ENCODE measurements around the gene PCIF1.
"Not testable (repeated sequence)": the region's sequence is repeated elsewhere in the genome, so short reads cannot be mapped to it uniquely, and the experiment has no call there.

Gene PCIF1

GRCh38 chr20:45952861-45953260, 18.4 kb downstream of the PCIF1 start:
- no peak for DNase-seq (ENCODE audit: low read depth, low spot score)
- no peaks in the 10 kb centered on the region for H3K27me3 ChIP-seq (ENCODE audit: insufficient read depth, insufficient read length)
- peaks cover 3% of the 10 kb centered on the region for H3K4me1 ChIP-seq (ENCODE audit: insufficient read depth, insufficient read length)
- H3K4me3 ChIP-seq (ENCODE audit: insufficient read length, low read depth) = no peak overlapping the region
- no peak overlapping the region for H3K9ac ChIP-seq (ENCODE audit: insufficient read length, low read depth)
- peaks cover 91% of the 10 kb centered on the region for H3K36me3 ChIP-seq (ENCODE audit: insufficient read depth, insufficient read length, low read length)
- TF ChIP-seq SUZ12 (IDR thresholded peaks at IDR 0.05; ENCODE audit: extremely low read depth, insufficient read depth, insufficient read length) = no peak
- no peak for TF ChIP-seq ZNF274 (IDR thresholded peaks at IDR 0.05; ENCODE audit: low read depth, low read length)
- no peak for TF ChIP-seq YY1 (IDR thresholded peaks at IDR 0.05; ENCODE audit: insufficient read depth, insufficient read length)
- H3K9me3 ChIP-seq (ENCODE audit: insufficient read depth, low read length) = no peaks in the 10 kb centered on the region

GRCh38 chr20:45953672-45954071, 19.2 kb downstream of the PCIF1 start:
- Histone ChIP-seq H3K27me3 (ENCODE audit: insufficient read depth, insufficient read length) (no peaks in the 10 kb centered on the region), H3K9me3 (ENCODE audit: insufficient read depth, low read length) (no peaks in the 10 kb centered on the region), H3K9ac (ENCODE audit: insufficient read length, low read depth) (no peak overlapping the region), H3K4me3 (ENCODE audit: insufficient read length, low read depth) (no peak overlapping the region), H3K4me1 (ENCODE audit: insufficient read depth, insufficient read length) (peaks cover 3% of the 10 kb centered on the region), H3K36me3 (ENCODE audit: insufficient read depth, insufficient read length, low read length) (peaks cover 91% of the 10 kb centered on the region)
- no peak for DNase-seq (ENCODE audit: low read depth, low spot score)
- no peak for TF ChIP-seq ZNF274 (IDR thresholded peaks at IDR 0.05; ENCODE audit: low read depth, low read length)
- no peak for TF ChIP-seq SUZ12 (IDR thresholded peaks at IDR 0.05; ENCODE audit: extremely low read depth, insufficient read depth, insufficient read length)
- TF ChIP-seq YY1 (IDR thresholded peaks at IDR 0.05; ENCODE audit: insufficient read depth, insufficient read length) = no peak

GRCh38 chr20:45956326-45956725, 21.8 kb downstream of the PCIF1 start:
- not testable (repeated sequence) for H3K4me1 ChIP-seq (ENCODE audit: insufficient read depth, insufficient read length); DNase-seq (ENCODE audit: low read depth, low spot score); H3K4me3 ChIP-seq (ENCODE audit: insufficient read length, low read depth); H3K9me3 ChIP-seq (ENCODE audit: insufficient read depth, low read length); H3K27me3 ChIP-seq (ENCODE audit: insufficient read depth, insufficient read length); H3K9ac ChIP-seq (ENCODE audit: insufficient read length, low read depth)
- peaks cover 92% of the 10 kb centered on the region for H3K36me3 ChIP-seq (ENCODE audit: insufficient read depth, insufficient read length, low read length)

- Histone ChIP-seq H3K36me3 (ENCODE audit: insufficient read depth, insufficient read length, low read length) (peaks cover 92% of the 10 kb centered on the region), H3K4me3 (ENCODE audit: insufficient read length, low read depth) (no peak overlapping the region), H3K9me3 (ENCODE audit: insufficient read depth, low read length) (no peaks in the 10 kb centered on the region), H3K27me3 (ENCODE audit: insufficient read depth, insufficient read length) (no peaks in the 10 kb centered on the region), H3K4me1 (ENCODE audit: insufficient read depth, insufficient read length) (no peaks in the 10 kb centered on the region), H3K9ac (ENCODE audit: insufficient read length, low read depth) (no peak overlapping the region)
- no peak for DNase-seq (ENCODE audit: low read depth, low spot score)
- TF ChIP-seq ZNF274 (IDR thresholded peaks at IDR 0.05; ENCODE audit: low read depth, low read length) (no peak), SUZ12 (IDR thresholded peaks at IDR 0.05; ENCODE audit: extremely low read depth, insufficient read depth, insufficient read length) (no peak), YY1 (IDR thresholded peaks at IDR 0.05; ENCODE audit: insufficient read depth, insufficient read length) (no peak)
Observed at GRCh38 chr20:45957021-45957941, 22.8 kb downstream of the PCIF1 start.

GRCh38 chr20:45958593-45958992, 24.1 kb downstream of the PCIF1 start:
- no peak for TF ChIP-seq YY1 (IDR thresholded peaks at IDR 0.05; ENCODE audit: insufficient read depth, insufficient read length)
- TF ChIP-seq ZNF274 (IDR thresholded peaks at IDR 0.05; ENCODE audit: low read depth, low read length) = no peak
- no peak for TF ChIP-seq SUZ12 (IDR thresholded peaks at IDR 0.05; ENCODE audit: extremely low read depth, insufficient read depth, insufficient read length)
- H3K4me1 ChIP-seq (ENCODE audit: insufficient read depth, insufficient read length) = no peaks in the 10 kb centered on the region
- H3K9ac ChIP-seq (ENCODE audit: insufficient read length, low read depth) = no peak overlapping the region
- no peaks in the 10 kb centered on the region for H3K9me3 ChIP-seq (ENCODE audit: insufficient read depth, low read length)
- no peak overlapping the region for H3K4me3 ChIP-seq (ENCODE audit: insufficient read length, low read depth)
- no peaks in the 10 kb centered on the region for H3K27me3 ChIP-seq (ENCODE audit: insufficient read depth, insufficient read length)
- peaks cover 89% of the 10 kb centered on the region for H3K36me3 ChIP-seq (ENCODE audit: insufficient read depth, insufficient read length, low read length)
- DNase-seq (ENCODE audit: low read depth, low spot score) = no peak

GRCh38 chr20:45959126-45959525, 24.6 kb downstream of the PCIF1 start:
- no peak for TF ChIP-seq ZNF274 (IDR thresholded peaks at IDR 0.05; ENCODE audit: low read depth, low read length)
- no peak for TF ChIP-seq SUZ12 (IDR thresholded peaks at IDR 0.05; ENCODE audit: extremely low read depth, insufficient read depth, insufficient read length)
- TF ChIP-seq YY1 (IDR thresholded peaks at IDR 0.05; ENCODE audit: insufficient read depth, insufficient read length) = no peak
- Histone ChIP-seq H3K4me1 (ENCODE audit: insufficient read depth, insufficient read length) (peaks cover 2% of the 10 kb centered on the region), H3K36me3 (ENCODE audit: insufficient read depth, insufficient read length, low read length) (peaks cover 89% of the 10 kb centered on the region), H3K9ac (ENCODE audit: insufficient read length, low read depth) (no peak overlapping the region), H3K27me3 (ENCODE audit: insufficient read depth, insufficient read length) (no peaks in the 10 kb centered on the region), H3K9me3 (ENCODE audit: insufficient read depth, low read length) (no peaks in the 10 kb centered on the region), H3K4me3 (ENCODE audit: insufficient read length, low read depth) (no peak overlapping the region)
- no peak for DNase-seq (ENCODE audit: low read depth, low spot score)

DNA sequence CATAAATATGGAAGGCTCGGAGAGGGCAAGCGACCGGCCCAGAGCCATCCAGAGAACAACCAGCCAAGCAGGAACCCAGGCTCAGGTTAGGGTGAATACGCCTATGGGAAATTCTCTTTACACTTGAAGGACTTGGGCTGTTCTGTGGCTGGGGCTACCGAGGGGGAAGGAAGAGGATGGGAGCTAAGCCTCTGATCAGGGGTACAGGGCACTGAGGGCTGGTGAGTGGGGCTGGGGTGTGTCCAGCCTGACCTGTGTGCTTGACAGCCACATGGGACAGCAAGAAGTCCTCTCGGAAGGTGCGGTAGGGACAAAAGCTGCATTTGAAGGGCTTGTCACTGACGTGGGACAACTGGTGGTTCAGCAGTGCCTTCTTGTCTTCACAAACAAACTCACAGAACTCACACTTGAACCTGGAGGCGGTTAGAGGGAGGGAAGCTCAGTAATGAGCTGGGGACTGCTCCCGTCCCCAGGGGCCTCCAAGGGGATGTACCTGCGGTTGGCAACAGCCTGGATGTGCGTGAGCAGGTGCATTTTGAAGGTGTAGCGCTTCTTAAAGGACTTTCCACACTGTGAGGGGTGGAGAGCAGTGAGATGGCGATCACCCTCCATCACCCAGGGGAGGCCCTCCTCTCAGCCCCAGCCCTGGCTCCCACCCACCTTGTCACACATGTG, 25.6 kb downstream of the PCIF1 start:
- peaks cover 91% of the 10 kb centered on the region for H3K36me3 ChIP-seq (ENCODE audit: insufficient read depth, insufficient read length, low read length)
- H3K9ac ChIP-seq (ENCODE audit: insufficient read length, low read depth) = no peak overlapping the region

More for the DNA sequence above, 25.6 kb downstream of the PCIF1 start:
- no peak for DNase-seq (ENCODE audit: low read depth, low spot score)
- no peaks in the 10 kb centered on the region for H3K27me3 ChIP-seq (ENCODE audit: insufficient read depth, insufficient read length)
- no peak overlapping the region for H3K4me3 ChIP-seq (ENCODE audit: insufficient read length, low read depth)
- H3K4me1 ChIP-seq (ENCODE audit: insufficient read depth, insufficient read length) = peaks cover 2% of the 10 kb centered on the region
- TF ChIP-seq ZNF274 (IDR thresholded peaks at IDR 0.05; ENCODE audit: low read depth, low read length) (no peak), SUZ12 (IDR thresholded peaks at IDR 0.05; ENCODE audit: extremely low read depth, insufficient read depth, insufficient read length) (no peak), YY1 (IDR thresholded peaks at IDR 0.05; ENCODE audit: insufficient read depth, insufficient read length) (no peak)
- H3K9me3 ChIP-seq (ENCODE audit: insufficient read depth, low read length) = no peaks in the 10 kb centered on the region
